Measurements from ENCODE around the gene GRIA3. TPM values are rescaled to one million over a fixed set of nuclear protein-coding genes. Genes with fewer than 3 reads are reported as not detected.

GRIA3 gene
- total and polyA plus RNA-seq, 2 experiments from 2014 or later = 1.9 to 2.9 TPM

DNA sequence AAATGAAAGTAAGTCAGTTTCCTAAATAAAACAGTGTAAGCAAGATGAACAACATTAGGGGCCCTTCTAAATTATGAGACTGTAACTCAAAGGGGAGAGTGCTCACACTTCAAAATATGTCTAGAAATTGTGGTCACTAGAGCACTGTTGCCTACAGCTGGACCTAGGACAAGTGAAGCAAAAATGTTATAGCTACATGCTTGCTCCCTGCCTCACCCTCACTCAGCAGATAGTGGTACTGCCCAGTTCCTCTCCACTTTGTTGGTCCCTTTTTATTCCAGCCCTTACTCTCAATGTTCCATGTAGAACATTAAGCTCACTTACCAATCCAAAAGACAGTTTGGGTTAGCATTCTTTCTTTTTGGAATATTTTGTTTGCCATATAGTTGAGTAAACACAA, 147.3 kb downstream of the GRIA3 start:
- H3K9me2 ChIP-seq (replicated peaks; ENCODE audit: insufficient read depth) = no peaks in the 10 kb centered on the region
- H4K20me1 ChIP-seq (ENCODE audit: insufficient read depth, poor library complexity, severe bottlenecking) = no peaks in the 10 kb centered on the region
- TF ChIP-seq EZH2phosphoT487 (IDR thresholded peaks at IDR 0.05; ENCODE audit: low read depth, severe bottlenecking, unreplicated experiment) = no peak
- TF ChIP-seq EZH2 (IDR thresholded peaks at IDR 0.05; ENCODE audit: borderline replicate concordance) = no peak
- TF ChIP-seq, protein P1, sequence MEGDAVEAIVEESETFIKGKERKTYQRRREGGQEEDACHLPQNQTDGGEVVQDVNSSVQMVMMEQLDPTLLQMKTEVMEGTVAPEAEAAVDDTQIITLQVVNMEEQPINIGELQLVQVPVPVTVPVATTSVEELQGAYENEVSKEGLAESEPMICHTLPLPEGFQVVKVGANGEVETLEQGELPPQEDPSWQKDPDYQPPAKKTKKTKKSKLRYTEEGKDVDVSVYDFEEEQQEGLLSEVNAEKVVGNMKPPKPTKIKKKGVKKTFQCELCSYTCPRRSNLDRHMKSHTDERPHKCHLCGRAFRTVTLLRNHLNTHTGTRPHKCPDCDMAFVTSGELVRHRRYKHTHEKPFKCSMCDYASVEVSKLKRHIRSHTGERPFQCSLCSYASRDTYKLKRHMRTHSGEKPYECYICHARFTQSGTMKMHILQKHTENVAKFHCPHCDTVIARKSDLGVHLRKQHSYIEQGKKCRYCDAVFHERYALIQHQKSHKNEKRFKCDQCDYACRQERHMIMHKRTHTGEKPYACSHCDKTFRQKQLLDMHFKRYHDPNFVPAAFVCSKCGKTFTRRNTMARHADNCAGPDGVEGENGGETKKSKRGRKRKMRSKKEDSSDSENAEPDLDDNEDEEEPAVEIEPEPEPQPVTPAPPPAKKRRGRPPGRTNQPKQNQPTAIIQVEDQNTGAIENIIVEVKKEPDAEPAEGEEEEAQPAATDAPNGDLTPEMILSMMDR (IDR thresholded peaks at IDR 0.05; ENCODE audit: poor library complexity) = no peak
- H3K4me2 ChIP-seq = no peak overlapping the region
- no peak for DNase-seq (ENCODE audit: low spot score)
- no peaks in the 10 kb centered on the region for H3K27me3 ChIP-seq
- no peaks in the 10 kb centered on the region for H3K9me3 ChIP-seq (ENCODE audit: low read depth)
- H3K4me3 ChIP-seq = no peak overlapping the region
- H3K27ac ChIP-seq = no peak overlapping the region
- no peaks in the 10 kb centered on the region for H3K4me1 ChIP-seq (ENCODE audit: insufficient read depth)
- no peaks in the 10 kb centered on the region for H3K36me3 ChIP-seq (replicated peaks; ENCODE audit: insufficient read depth, low read depth)
- no peaks in the 10 kb centered on the region for H3K79me2 ChIP-seq
- H2AFZ ChIP-seq = no peak overlapping the region

DNA sequence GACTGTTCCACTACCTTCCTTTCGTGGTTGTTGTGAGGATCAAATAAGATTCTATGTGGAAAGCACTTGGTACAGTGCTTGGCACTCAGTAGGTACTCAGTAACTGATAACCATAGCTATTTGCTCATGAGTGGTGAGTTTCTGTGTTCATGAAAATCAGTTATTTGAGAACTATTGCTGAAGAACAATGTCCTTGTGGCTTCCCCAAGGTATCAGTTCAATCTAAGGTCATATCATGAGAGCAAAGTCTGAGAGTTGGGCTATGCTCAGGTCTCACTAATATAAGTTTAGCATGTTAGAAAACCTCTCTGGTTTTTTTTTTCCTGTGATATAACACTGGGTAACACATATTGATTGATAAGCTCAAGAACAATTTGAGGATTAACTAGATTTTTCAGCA, 147.8 kb downstream of the GRIA3 start:
- Histone ChIP-seq H3K9me3 (ENCODE audit: low read depth) (no peaks in the 10 kb centered on the region), H3K4me1 (ENCODE audit: insufficient read depth) (no peaks in the 10 kb centered on the region), H4K20me1 (ENCODE audit: insufficient read depth, poor library complexity, severe bottlenecking) (no peaks in the 10 kb centered on the region), H3K4me2 (no peak overlapping the region), H3K9me2 (replicated peaks; ENCODE audit: insufficient read depth) (no peaks in the 10 kb centered on the region), H3K27me3 (no peaks in the 10 kb centered on the region), H3K4me3 (no peak overlapping the region), H3K79me2 (no peaks in the 10 kb centered on the region), H3K36me3 (replicated peaks; ENCODE audit: insufficient read depth, low read depth) (no peaks in the 10 kb centered on the region), H2AFZ (no peak overlapping the region), H3K27ac (no peak overlapping the region)
- TF ChIP-seq, protein P1 (IDR thresholded peaks at IDR 0.05; ENCODE audit: poor library complexity) = no peak
- TF ChIP-seq EZH2 (IDR thresholded peaks at IDR 0.05; ENCODE audit: borderline replicate concordance) = no peak
- WGBS (ENCODE audit: low lambda C conversion rate, missing lambda C conversion rate) = 27% methylated on average over 1 of the region's 1 CpG
- DNase-seq (ENCODE audit: low spot score) = no peak

DNA sequence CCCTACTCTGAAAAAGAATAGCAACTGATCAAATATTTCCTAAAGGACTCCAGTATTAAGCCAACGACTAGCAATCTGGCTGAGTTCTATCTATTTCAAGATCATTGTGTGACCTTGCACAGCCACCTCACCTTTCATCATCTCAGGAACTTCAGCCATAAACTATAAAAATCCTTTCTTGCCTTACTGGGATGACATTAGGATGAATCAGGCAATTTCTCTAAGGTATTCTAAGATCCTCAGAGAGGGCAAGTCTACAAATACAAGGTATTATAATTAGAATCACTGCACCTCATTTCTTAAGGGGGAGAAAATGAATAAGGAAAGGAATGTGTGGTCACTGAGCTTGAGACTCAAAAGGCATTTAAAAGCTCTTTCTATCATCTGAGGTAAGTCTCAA, 152.6 kb downstream of the GRIA3 start:
- Histone ChIP-seq H3K4me3 (no peak overlapping the region), H3K27me3 (no peaks in the 10 kb centered on the region), H3K36me3 (replicated peaks; ENCODE audit: insufficient read depth, low read depth) (no peaks in the 10 kb centered on the region), H2AFZ (no peak overlapping the region), H3K27ac (no peak overlapping the region), H3K4me2 (no peak overlapping the region), H3K9me2 (replicated peaks; ENCODE audit: insufficient read depth) (no peaks in the 10 kb centered on the region), H4K20me1 (ENCODE audit: insufficient read depth, poor library complexity, severe bottlenecking) (no peaks in the 10 kb centered on the region), H3K9me3 (ENCODE audit: low read depth) (no peaks in the 10 kb centered on the region), H3K79me2 (no peaks in the 10 kb centered on the region), H3K4me1 (ENCODE audit: insufficient read depth) (no peaks in the 10 kb centered on the region)
- TF ChIP-seq EZH2 (IDR thresholded peaks at IDR 0.05; ENCODE audit: borderline replicate concordance) (no peak), EZH2phosphoT487 (IDR thresholded peaks at IDR 0.05; ENCODE audit: low read depth, severe bottlenecking, unreplicated experiment) (no peak)
- TF ChIP-seq, protein P1 (IDR thresholded peaks at IDR 0.05; ENCODE audit: poor library complexity) = no peak
- no peak for DNase-seq (ENCODE audit: low spot score)
- WGBS (ENCODE audit: low lambda C conversion rate, missing lambda C conversion rate) = 43% methylated on average over 1 of the region's 1 CpG
